Stimulated activated CD8-positive, alpha-beta memory T cell treated with anti-CD3 and anti-CD28 coated beads, Interleukin-4, amount 100 ng/mL, for 4 hours (primary cell): Measurements from ENCODE around the gene CDC42BPB.

Source experiments
- DNase-seq, 2 donors: peaks; one replicate each; pipeline ENCODE4 v3.0.0-alpha.2; 2020; ENCODE audit warnings: low read depth in 2 of 2, low spot score in 1 of 2

CDC42BPB gene

GRCh38 chr14:103019236-103019635 lies 38.1 kb downstream of the CDC42BPB start:
- DNase-seq = no peak

- DNase-seq = no peak
These were observed 40.8 kb downstream of the CDC42BPB start for GRCh38 chr14:103016594-103016993.

- no peak for DNase-seq
These were observed 41.3 kb downstream of the CDC42BPB start for GRCh38 chr14:103016071-103016470.

- no peak for DNase-seq
These were observed 41.9 kb downstream of the CDC42BPB start for GRCh38 chr14:103015426-103015825.

GRCh38 chr14:103014466-103015228 lies 42.7 kb downstream of the CDC42BPB start:
- no peak for DNase-seq

- no peak for DNase-seq
These were observed 44.3 kb downstream of the CDC42BPB start for GRCh38 chr14:103013028-103013427.

- DNase-seq = no peak
These were observed 47.8 kb downstream of the CDC42BPB start for GRCh38 chr14:103009559-103009958.

GRCh38 chr14:103008768-103009357 lies 48.5 kb downstream of the CDC42BPB start:
- DNase-seq = no peak

- DNase-seq = no peak
These were observed 49.2 kb downstream of the CDC42BPB start for GRCh38 chr14:103008126-103008525.

- DNase-seq = no peak
These were observed 49.8 kb downstream of the CDC42BPB start for GRCh38 chr14:103007555-103007954.

- DNase-seq = no peak
These were observed 50.3 kb downstream of the CDC42BPB start for GRCh38 chr14:103006991-103007520.

- no peak for DNase-seq
These were observed 51.2 kb downstream of the CDC42BPB start for GRCh38 chr14:103006106-103006505.

GRCh38 chr14:103003850-103004249 lies 53.5 kb downstream of the CDC42BPB start:
- DNase-seq = no peak

GRCh38 chr14:103003351-103003615 lies 54.1 kb downstream of the CDC42BPB start:
- DNase-seq = no peak

GRCh38 chr14:103002578-103003350 lies 54.6 kb downstream of the CDC42BPB start:
- DNase-seq = no peak

GRCh38 chr14:103001651-103002396 lies 55.5 kb downstream of the CDC42BPB start:
- DNase-seq = no peak

- DNase-seq = no peak
These were observed 56.1 kb downstream of the CDC42BPB start for GRCh38 chr14:103001226-103001625.

- DNase-seq = no peak
These were observed 56.9 kb downstream of the CDC42BPB start for GRCh38 chr14:103000291-103000921.

- DNase-seq = no peak
These were observed 58.0 kb downstream of the CDC42BPB start for GRCh38 chr14:102999227-102999895.

GRCh38 chr14:102998393-102998792 lies 59.0 kb downstream of the CDC42BPB start:
- DNase-seq = no peak
